ENCODE measurements around the gene NHLRC4. TPM values are rescaled to one million over a fixed set of nuclear protein-coding genes. Genes with fewer than 3 reads are reported as not detected.
"Not testable (repeated sequence)": the region's sequence is repeated elsewhere in the genome, so short reads cannot be mapped to it uniquely, and the experiment has no call there.

NHLRC4 gene
- total RNA-seq, 1 donor from 2014 or later = 0.74 TPM

GRCh38 chr16:596736-597060 is 29.9 kb downstream of the NHLRC4 start:
- no peak for TF ChIP-seq POLR2AphosphoS5 (IDR thresholded peaks at IDR 0.05; ENCODE audit: insufficient read depth in 1 of 2, low read depth in 1 of 2)
- TF ChIP-seq CTCF (IDR thresholded peaks at IDR 0.05) = no peak
- no peak for TF ChIP-seq POLR2A (IDR thresholded peaks at IDR 0.05)
- Histone ChIP-seq H3K36me3 (peaks cover 0 to 10% of the 10 kb centered on the region in 2 donors), H3K27ac (no peak overlapping the region), H3K27me3 (no peaks in the 10 kb centered on the region), H3K9me3 (no peaks in the 10 kb centered on the region), H3K4me3 (no peak overlapping the region), H3K4me1 (peaks cover 47% of the 10 kb centered on the region)
- DNase-seq (ENCODE audit: extremely low spot score in 2 of 2) = no peak
- intact Hi-C loops (cut with DNase I) = no loop called here

DNA sequence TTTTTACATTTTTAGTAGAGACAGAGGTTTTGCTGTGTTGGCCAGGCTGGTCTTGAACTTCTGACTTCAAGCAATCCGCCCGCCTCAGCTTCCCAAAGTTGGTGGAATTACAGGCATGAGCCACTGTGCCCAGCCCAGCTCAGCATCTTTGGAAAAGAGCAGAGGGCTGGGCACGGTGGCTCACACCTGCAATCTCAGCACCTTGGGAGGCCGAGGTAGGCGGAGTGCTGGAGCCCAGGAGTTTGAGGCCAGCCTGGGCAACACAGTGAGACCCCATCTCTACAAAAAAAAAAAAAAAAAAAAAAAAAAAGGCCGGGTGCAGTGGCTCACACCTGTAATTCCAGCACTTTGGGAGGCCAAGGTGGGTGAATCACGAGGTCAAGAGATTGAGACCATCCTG is 30.9 kb downstream of the NHLRC4 start:
- DNase-seq (ENCODE audit: extremely low spot score in 2 of 2); H3K27ac ChIP-seq; H3K4me3 ChIP-seq; H3K27me3 ChIP-seq; intact Hi-C loops (cut with DNase I); H3K9me3 ChIP-seq: not testable (repeated sequence)
- peaks cover 37% of the 10 kb centered on the region for H3K4me1 ChIP-seq
- H3K36me3 ChIP-seq = peaks cover 0 to 10% of the 10 kb centered on the region in 2 donors

GRCh38 chr16:598823-599739 is 32.3 kb downstream of the NHLRC4 start:
- intact Hi-C loops (cut with DNase I) = no loop called here

GRCh38 chr16:600781-601180 is 34.0 kb downstream of the NHLRC4 start:
- no peak overlapping the region for H3K4me3 ChIP-seq
- peaks cover 0 to 10% of the 10 kb centered on the region in 2 donors for H3K36me3 ChIP-seq
- DNase-seq (ENCODE audit: extremely low spot score in 2 of 2) = no peak
- H3K9me3 ChIP-seq = no peaks in the 10 kb centered on the region
- no peak for TF ChIP-seq CTCF (IDR thresholded peaks at IDR 0.05)
- no peak for TF ChIP-seq POLR2AphosphoS5 (IDR thresholded peaks at IDR 0.05; ENCODE audit: insufficient read depth in 1 of 2, low read depth in 1 of 2)
- TF ChIP-seq POLR2A (IDR thresholded peaks at IDR 0.05) = no peak
- H3K27ac ChIP-seq = no peak overlapping the region
- no peaks in the 10 kb centered on the region for H3K27me3 ChIP-seq
- peaks cover 7% of the 10 kb centered on the region for H3K4me1 ChIP-seq
- intact Hi-C loops (cut with DNase I) = no loop called here

More at GRCh38 chr16:598823-599739, 32.3 kb downstream of the NHLRC4 start:
- no peak for DNase-seq (ENCODE audit: extremely low spot score in 2 of 2)
- H3K36me3 ChIP-seq = peaks cover 0 to 10% of the 10 kb centered on the region in 2 donors
- peaks cover 23% of the 10 kb centered on the region for H3K4me1 ChIP-seq
- no peak for TF ChIP-seq POLR2AphosphoS5 (IDR thresholded peaks at IDR 0.05; ENCODE audit: insufficient read depth in 1 of 2, low read depth in 1 of 2)
- no peak for TF ChIP-seq POLR2A (IDR thresholded peaks at IDR 0.05)
- TF ChIP-seq CTCF (IDR thresholded peaks at IDR 0.05) = no peak
- no peak overlapping the region for H3K4me3 ChIP-seq
- H3K27me3 ChIP-seq = no peaks in the 10 kb centered on the region
- no peaks in the 10 kb centered on the region for H3K9me3 ChIP-seq
- H3K27ac ChIP-seq = no peak overlapping the region

DNA sequence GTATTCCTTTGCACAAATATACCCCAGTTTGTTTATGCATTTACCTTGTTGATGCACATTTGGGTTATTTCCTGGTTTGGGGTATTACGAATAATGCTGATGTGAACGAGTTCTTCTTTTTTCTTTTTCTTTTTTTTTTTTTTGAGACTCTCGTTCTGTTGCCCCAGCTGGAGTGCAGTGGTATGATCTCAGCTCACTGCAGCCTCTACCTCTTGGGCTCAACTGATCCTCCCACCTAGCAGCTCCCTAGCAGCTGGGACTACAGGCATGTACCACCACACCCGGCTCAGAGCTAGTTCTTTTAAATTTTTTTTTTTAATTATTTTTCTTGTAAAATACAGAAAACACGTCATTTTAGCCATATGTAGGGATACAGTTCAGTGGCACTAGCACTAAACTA is 37.1 kb downstream of the NHLRC4 start:
- TF ChIP-seq CTCF (IDR thresholded peaks at IDR 0.05) (no peak), POLR2AphosphoS5 (IDR thresholded peaks at IDR 0.05; ENCODE audit: insufficient read depth in 1 of 2, low read depth in 1 of 2) (no peak), POLR2A (IDR thresholded peaks at IDR 0.05) (no peak)
- no peak overlapping the region for H3K4me3 ChIP-seq
- intact Hi-C loops (cut with DNase I) = no loop called here

More for the DNA sequence above, 37.1 kb downstream of the NHLRC4 start:
- no peaks in the 10 kb centered on the region for H3K9me3 ChIP-seq
- DNase-seq (ENCODE audit: extremely low spot score in 2 of 2) = no peak
- H3K27me3 ChIP-seq = no peaks in the 10 kb centered on the region
- no peaks in the 10 kb centered on the region for H3K36me3 ChIP-seq
- H3K4me1 ChIP-seq = no peaks in the 10 kb centered on the region
- H3K27ac ChIP-seq = no peak overlapping the region

Data from vagina (tissue), 2 donors.